ENCODE measurements around the gene TACO1. TPM values are rescaled to one million over a fixed set of nuclear protein-coding genes. Genes with fewer than 3 reads are reported as not detected.
A peak's percentile ranks its signal among the peaks of the same experiment; 100 is the strongest.

TACO1 gene
- total RNA-seq, 4 donors from 2014 or later, result 8.5 to 12.0 (median 10.1) TPM

- TF ChIP-seq CTCF (IDR thresholded peaks at IDR 0.05), result no peak
- DNase-seq (ENCODE audit: low spot score) (no peak), ATAC-seq (ENCODE audit: low FRiP score) (no peak)
Observed at GRCh38 chr17:63596856-63597586, 3.7 kb upstream of the TACO1 start.

DNA sequence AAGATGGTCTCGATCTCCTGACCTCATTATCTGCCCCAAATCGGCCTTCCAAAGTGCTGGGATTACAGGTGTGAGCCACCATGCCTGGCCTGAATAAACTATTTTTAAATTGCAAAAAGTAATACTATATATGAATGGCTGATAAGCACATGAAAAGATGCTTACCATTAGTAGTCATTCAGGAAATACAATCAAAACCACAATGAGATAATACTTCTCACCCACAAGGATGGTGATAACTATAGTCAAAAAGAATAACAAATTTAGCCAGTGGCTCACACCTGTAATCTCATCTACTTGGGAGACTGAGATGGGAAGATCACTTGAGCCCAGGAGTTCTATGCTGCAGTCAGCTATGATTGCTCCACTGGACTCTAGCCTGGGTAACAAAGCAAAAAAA, 2.4 kb upstream of the TACO1 start:
- no peak for TF ChIP-seq CTCF (IDR thresholded peaks at IDR 0.05)
- ATAC-seq (ENCODE audit: low FRiP score), result no peak
- DNase-seq (ENCODE audit: low spot score), result no peak

- DNase-seq (ENCODE audit: low spot score), result no peak
- no peak for TF ChIP-seq CTCF (IDR thresholded peaks at IDR 0.05)
- ATAC-seq (ENCODE audit: low FRiP score), result peak; percentile 28
Observed at GRCh38 chr17:63601439-63602371, 1.0 kb downstream of the TACO1 start.

DNA sequence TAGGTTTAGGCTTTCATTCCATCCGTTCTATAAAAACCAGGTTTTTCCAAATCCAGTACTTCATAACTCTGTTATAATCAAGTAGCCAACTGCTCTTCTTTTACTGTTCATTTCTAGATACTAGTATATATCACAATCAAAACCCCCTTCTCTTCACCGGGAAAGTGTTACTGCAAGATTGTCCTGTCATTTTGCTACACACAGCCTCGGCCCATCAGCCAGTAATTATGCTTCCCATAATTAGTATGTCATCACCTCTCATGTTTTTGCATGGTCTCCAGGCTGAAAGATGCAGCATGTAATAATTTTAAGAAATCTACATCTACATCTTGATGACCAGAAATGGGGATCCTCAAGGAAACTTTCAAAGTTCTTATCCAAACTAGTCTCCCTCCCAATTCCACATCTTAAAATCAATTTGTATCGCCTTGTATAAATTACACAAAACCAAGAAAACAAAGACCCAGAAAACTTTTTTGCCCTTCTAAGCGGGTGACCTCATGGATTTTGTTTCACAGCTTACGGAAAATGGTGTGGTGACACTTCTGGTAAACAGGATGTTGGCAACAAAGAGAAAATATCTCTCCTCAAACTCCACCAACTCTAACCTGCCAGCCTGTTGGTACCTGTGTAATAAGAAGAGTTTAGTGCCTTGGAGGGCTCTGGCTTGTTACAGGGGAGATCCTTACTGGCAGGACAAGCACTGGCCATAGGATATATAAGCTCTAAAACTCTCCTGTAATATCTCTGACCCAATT, 9.3 kb downstream of the TACO1 start:
- DNase-seq (ENCODE audit: low spot score) (no peak), ATAC-seq (ENCODE audit: low FRiP score) (no peak)
- TF ChIP-seq CTCF (IDR thresholded peaks at IDR 0.05), result no peak

- ATAC-seq (ENCODE audit: low FRiP score) (no peak), DNase-seq (ENCODE audit: low spot score) (no peak)
- no peak for TF ChIP-seq CTCF (IDR thresholded peaks at IDR 0.05)
Observed at GRCh38 chr17:63610854-63611253, 10.2 kb downstream of the TACO1 start.

- TF ChIP-seq CTCF (IDR thresholded peaks at IDR 0.05), result no peak
- ATAC-seq (ENCODE audit: low FRiP score), result no peak
- no peak for DNase-seq (ENCODE audit: low spot score)
Observed at GRCh38 chr17:63611354-63611753, 10.7 kb downstream of the TACO1 start.

Data from omental fat pad (tissue), 4 donors.